Astrocyte (in vitro differentiated cells and primary cell): ENCODE data around the gene EML1.

Experiments used
- EZH2 ChIP-seq: IDR thresholded peaks from 2 replicates; pipeline ENCODE4 v1.6.1; 2012; ENCODE audit warnings: mild to moderate bottlenecking, low read length, inconsistent platforms; ENCODE audit not compliant: insufficient read depth
- TF ChIP-seq, protein P1 (sequence below): IDR thresholded peaks from 2 replicates; pipeline ENCODE4 v1.5.1; 2011; ENCODE audit warnings: low read depth, mild to moderate bottlenecking, inconsistent platforms, low read length, moderate library complexity; ENCODE audit not compliant: insufficient read depth

DNA sequence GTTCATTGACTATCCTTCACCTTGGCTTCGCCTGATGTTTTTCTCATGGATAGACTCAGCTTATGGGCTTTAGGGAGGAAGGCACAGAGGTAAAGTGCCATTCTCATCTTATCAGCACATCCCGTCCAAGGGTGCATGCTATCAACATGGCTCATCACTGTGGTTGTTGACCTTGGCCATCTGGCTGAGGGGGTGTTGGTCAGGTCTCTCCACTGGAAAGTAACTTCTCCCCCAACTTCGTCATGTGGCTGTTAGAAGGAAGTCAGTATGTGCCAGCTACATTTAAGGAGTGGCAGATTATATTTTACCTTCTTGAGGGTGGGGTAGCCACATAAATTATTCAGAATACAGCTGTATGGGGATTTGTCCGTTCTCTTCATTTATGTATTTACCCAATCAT is 68.9 kb downstream of the EML1 start:
- TF ChIP-seq, protein P1, sequence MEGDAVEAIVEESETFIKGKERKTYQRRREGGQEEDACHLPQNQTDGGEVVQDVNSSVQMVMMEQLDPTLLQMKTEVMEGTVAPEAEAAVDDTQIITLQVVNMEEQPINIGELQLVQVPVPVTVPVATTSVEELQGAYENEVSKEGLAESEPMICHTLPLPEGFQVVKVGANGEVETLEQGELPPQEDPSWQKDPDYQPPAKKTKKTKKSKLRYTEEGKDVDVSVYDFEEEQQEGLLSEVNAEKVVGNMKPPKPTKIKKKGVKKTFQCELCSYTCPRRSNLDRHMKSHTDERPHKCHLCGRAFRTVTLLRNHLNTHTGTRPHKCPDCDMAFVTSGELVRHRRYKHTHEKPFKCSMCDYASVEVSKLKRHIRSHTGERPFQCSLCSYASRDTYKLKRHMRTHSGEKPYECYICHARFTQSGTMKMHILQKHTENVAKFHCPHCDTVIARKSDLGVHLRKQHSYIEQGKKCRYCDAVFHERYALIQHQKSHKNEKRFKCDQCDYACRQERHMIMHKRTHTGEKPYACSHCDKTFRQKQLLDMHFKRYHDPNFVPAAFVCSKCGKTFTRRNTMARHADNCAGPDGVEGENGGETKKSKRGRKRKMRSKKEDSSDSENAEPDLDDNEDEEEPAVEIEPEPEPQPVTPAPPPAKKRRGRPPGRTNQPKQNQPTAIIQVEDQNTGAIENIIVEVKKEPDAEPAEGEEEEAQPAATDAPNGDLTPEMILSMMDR: no peak
- TF ChIP-seq EZH2: no peak
